ENCODE data around the gene TRAK1. TPM values are rescaled to one million over a fixed set of nuclear protein-coding genes. Genes with fewer than 3 reads are reported as not detected.
A peak's percentile ranks its signal among the peaks of the same experiment; 100 is the strongest.

TRAK1 gene
- total and polyA plus RNA-seq, 10 of the 15 experiments (the other 5 are each of a cell fraction or from before 2014, with no cell fraction given), result 6.6 to 46.2 (median 23.7) TPM

DNA sequence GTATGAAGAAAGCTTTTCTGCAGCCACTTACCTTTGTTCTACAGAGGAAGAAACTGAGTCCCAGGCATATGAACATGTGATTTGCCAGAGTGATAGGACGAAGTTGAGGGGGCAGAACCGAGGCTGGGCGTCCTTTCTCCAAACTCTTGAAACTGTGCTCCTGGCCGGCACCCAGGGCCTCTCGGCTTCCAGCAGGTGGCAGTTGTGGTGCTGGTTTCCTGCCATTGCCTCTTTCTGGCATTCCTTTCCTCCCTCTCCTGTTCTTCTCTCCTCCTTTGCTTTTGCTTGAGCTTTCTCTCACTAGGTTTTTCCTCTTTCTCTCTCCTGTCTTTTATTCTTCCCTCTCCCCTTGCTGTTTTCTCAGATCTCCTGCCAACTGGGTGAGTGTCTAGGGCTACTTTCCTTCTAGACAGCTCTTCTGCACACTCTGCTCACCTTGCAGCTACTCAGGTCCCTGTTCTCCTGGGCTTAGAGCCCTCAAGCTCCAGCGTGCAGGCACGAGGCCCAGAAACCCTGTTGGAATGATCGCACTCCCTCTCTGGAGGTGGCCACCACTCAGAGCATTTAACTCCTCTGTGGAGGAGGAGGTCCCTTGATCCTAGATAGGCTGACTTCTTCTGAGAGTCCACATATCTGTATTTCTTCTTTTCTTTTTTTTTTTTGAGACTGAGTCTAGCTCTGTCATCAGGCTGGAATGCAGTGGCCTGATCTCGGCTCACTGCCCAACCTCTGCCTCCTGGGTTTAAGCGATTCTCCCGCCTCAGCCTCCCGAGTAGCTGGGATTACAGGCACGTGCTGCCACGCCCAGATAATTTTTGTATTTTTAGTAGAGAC is 26.2 kb downstream of the TRAK1 start (continued):
- TF ChIP-seq RBBP5 (conservative IDR thresholded peaks at IDR 0.05), result no peak
- no peak for TF ChIP-seq IRF3 (IDR thresholded peaks at IDR 0.05)
- TF ChIP-seq SMC3 (IDR thresholded peaks at IDR 0.05; ENCODE audit: borderline replicate concordance, low read length), result peak; percentile 19; the same call in 1 of the 2 replicates
- TF ChIP-seq RAD21 (IDR thresholded peaks at IDR 0.05; ENCODE audit: insufficient read depth, low read depth, low read length), result peak; percentile 42; the same call in 1 of the 2 replicates
- no peak for TF ChIP-seq HDGF (IDR thresholded peaks at IDR 0.05)
- TF ChIP-seq ETV6 (conservative IDR thresholded peaks at IDR 0.05 in 1 of 2, IDR thresholded peaks at IDR 0.05 in 1 of 2; ENCODE audit: borderline replicate concordance in 1 of 2, low read depth in 1 of 2), result no peak
- TF ChIP-seq, protein P1, sequence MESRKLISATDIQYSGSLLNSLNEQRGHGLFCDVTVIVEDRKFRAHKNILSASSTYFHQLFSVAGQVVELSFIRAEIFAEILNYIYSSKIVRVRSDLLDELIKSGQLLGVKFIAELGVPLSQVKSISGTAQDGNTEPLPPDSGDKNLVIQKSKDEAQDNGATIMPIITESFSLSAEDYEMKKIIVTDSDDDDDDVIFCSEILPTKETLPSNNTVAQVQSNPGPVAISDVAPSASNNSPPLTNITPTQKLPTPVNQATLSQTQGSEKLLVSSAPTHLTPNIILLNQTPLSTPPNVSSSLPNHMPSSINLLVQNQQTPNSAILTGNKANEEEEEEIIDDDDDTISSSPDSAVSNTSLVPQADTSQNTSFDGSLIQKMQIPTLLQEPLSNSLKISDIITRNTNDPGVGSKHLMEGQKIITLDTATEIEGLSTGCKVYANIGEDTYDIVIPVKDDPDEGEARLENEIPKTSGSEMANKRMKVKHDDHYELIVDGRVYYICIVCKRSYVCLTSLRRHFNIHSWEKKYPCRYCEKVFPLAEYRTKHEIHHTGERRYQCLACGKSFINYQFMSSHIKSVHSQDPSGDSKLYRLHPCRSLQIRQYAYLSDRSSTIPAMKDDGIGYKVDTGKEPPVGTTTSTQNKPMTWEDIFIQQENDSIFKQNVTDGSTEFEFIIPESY (IDR thresholded peaks at IDR 0.05), result no peak
- TF ChIP-seq SIX5 (IDR thresholded peaks at IDR 0.05; ENCODE audit: low read depth, low read length, severe bottlenecking), result no peak
- TF ChIP-seq, protein P2, sequence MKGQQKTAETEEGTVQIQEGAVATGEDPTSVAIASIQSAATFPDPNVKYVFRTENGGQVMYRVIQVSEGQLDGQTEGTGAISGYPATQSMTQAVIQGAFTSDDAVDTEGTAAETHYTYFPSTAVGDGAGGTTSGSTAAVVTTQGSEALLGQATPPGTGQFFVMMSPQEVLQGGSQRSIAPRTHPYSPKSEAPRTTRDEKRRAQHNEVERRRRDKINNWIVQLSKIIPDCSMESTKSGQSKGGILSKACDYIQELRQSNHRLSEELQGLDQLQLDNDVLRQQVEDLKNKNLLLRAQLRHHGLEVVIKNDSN (IDR thresholded peaks at IDR 0.05; ENCODE audit: borderline replicate concordance, extremely low read length, insufficient read depth, low read depth, low read length), result no peak
- TF ChIP-seq RCOR1 (conservative IDR thresholded peaks at IDR 0.05; ENCODE audit: low read depth, low read length), result no peak
- TF ChIP-seq BACH1 (IDR thresholded peaks at IDR 0.05; ENCODE audit: borderline replicate concordance), result no peak

Measured in GM12878 (cell line).